AG10803 (cell line): ENCODE results near the gene TMEM214.

Source experiments
- DNase-seq: peaks from one replicate; pipeline ENCODE4 v3.0.0; 2010; ENCODE audit warnings: low read depth
- H3K4me3 ChIP-seq: 2 replicates; pipeline ENCODE4 v1.5.1; 2011; ENCODE audit warnings: mild to moderate bottlenecking, low read length, control low read depth
- TF ChIP-seq, protein P1 (sequence below): conservative IDR thresholded peaks from 2 replicates; pipeline ENCODE4 v1.5.1; 2011; ENCODE audit warnings: mild to moderate bottlenecking, low read length, control low read depth, inconsistent platforms

Gene TMEM214

GRCh38 chr2:27025281-27025800, 7.4 kb upstream of the TMEM214 start:
- TF ChIP-seq, protein P1, sequence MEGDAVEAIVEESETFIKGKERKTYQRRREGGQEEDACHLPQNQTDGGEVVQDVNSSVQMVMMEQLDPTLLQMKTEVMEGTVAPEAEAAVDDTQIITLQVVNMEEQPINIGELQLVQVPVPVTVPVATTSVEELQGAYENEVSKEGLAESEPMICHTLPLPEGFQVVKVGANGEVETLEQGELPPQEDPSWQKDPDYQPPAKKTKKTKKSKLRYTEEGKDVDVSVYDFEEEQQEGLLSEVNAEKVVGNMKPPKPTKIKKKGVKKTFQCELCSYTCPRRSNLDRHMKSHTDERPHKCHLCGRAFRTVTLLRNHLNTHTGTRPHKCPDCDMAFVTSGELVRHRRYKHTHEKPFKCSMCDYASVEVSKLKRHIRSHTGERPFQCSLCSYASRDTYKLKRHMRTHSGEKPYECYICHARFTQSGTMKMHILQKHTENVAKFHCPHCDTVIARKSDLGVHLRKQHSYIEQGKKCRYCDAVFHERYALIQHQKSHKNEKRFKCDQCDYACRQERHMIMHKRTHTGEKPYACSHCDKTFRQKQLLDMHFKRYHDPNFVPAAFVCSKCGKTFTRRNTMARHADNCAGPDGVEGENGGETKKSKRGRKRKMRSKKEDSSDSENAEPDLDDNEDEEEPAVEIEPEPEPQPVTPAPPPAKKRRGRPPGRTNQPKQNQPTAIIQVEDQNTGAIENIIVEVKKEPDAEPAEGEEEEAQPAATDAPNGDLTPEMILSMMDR: no peak
- no peak overlapping the region for H3K4me3 ChIP-seq
- DNase-seq: no peak

DNA sequence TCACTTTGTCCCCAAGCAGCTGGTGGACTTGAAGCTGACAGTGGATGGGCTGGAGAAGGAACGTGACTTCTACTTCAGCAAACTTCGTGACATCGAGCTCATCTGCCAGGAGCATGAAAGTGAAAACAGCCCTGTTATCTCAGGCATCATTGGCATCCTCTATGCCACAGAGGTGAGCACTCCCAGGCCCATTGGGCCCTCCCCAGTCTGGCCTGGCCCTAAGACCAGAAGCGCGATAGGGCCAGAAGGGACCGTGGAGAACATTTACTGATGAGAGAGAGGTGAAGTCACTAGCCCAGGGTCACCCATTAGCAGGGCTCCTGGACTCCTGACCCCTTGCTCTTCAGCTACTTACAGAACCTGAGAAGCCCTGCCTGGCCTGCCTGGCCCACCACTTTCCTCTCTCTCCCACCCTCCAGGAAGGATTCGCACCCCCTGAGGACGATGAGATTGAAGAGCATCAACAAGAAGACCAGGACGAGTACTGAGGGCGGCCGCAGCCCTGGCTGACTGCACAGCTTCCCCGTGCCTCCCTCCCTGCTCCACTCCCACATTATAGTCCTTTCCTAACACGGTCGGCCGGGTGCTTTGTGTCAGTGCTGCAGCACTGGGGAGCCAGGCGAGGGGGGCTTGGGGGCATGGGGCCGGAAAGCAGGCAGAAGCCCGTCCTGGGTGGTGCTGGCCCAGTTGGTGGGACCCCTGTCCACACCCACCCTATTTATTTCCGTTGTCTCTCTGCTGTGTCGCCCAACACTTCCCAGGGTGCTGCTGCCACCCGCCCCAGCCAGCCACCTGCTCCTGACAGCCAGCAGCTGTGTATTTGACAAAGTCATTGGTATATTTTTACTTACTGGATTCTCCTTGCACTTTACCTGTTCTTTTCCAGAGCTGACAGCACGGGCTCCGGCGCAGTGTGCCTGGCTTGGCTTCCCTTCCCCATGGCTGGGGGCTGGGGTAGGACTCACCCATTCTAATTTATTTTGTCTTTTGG, 6.6 kb upstream of the TMEM214 start:
- no peak for DNase-seq
- TF ChIP-seq, protein P1: no peak
- no peak overlapping the region for H3K4me3 ChIP-seq

DNA sequence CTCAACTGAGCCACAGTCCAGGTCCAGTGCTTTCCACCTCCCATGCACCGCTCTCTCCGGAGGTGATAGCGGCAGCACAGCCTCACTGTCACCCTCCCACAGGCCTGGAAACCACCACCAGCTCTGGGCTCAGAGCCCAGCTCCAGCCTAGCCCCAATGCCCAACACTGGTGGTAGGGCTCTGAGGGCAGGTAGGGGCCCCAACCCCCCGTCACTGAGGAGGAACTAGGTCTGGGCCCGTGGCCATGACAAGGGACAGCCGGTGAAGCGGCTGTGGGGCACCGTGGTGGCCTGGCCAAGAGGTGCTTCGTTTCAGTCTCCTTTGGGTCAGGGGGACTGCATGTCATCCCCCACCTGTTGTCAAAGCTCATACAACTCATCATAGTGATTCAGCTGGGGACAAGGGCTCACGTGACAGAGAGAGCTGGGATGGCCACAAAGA, 5.5 kb upstream of the TMEM214 start:
- TF ChIP-seq, protein P1: no peak
- H3K4me3 ChIP-seq: no peak overlapping the region
- no peak for DNase-seq

DNA sequence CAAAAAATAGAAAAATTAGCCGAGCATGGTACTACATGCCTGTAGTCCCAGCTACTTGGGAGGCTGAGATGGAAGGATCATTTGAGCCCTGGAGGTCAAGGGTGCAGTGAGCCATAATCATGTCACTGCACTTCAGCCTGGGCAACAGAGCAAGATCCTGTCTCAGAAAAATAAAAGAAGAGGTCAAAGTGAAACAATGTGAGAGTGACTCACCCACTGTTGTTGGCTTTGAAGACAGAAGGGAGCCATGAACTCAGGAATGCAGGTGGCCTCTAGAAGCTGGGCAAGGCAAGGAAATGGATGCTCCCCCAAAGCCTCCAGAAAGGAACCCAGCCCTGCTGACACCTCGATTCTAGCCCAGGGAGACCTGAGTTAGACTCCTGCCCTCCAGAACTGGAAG, 3.7 kb upstream of the TMEM214 start:
- TF ChIP-seq, protein P1: no peak
- H3K4me3 ChIP-seq: no peak overlapping the region
- no peak for DNase-seq

DNA sequence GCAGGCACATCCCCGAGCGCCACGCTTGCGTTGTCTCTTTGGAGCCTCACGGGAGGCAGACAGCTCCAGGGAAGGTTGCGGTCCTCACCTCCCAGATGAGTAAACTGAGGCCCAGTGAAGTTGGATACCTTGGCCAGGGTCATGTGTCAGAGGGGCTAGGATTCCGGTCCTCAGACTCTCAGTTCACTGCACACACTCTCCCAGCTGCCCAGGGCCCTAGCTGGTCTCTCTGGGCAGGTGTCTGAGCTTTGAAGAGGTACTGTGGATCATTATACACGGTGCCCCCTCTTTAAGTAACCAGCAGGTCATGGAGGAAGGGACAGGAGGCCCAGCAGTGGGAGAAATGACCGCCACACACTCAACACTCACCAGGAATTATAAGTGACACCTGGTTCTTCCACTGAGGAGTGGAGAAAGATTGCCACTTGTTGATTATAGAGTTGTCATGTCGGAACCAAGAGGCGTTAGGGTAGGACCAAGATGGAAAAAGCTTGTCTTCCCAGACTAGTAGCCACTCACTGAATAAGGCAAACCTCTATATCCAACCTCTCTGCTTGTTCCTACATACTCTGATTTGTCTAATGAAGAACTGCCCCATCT, 588 bp downstream of the TMEM214 start:
- peak overlapping the region; percentile 81 for H3K4me3 ChIP-seq
- TF ChIP-seq, protein P1: no peak
- DNase-seq: no peak

DNA sequence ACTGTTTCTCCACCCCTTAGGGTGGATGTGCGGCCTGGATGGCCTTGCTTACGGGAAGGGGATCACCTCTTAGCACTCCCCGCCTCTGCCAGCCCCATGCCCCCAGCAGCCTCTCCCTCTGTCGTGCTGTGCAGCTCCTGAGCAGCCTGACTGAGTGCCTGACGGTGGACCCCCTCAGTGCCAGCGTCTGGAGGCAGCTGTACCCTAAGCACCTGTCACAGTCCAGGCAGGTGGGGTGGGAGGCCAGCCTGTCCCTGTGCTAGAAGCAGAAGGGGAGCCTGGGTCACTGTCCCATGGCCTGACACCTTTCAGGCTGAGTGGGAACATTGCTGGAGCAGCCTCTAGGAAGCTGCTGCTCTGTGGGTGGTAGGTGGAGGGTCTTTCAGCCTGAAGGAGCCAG, 5.2 kb downstream of the TMEM214 start:
- no peak for DNase-seq
- TF ChIP-seq, protein P1: no peak
- H3K4me3 ChIP-seq: no peak overlapping the region
